SU-DHL-6 (cell line): Measurements from ENCODE around the gene ITGB2.

Experiments used
- EZH2phosphoT487 ChIP-seq: fragments of 200-600 bp; sonication (generic), shearing (Covaris generic); conservative IDR thresholded peaks from 2 replicates; pipeline ENCODE4 v1.6.1; 2018; ENCODE audit warnings: mild to moderate bottlenecking, antibody characterized with exemption, low read length, moderate library complexity, mixed read lengths
- TF ChIP-seq, protein P1 (sequence below): fragments of 200-600 bp; sonication (generic); IDR thresholded peaks from one replicate; pipeline ENCODE4 v1.5.1; 2017; ENCODE audit warnings: antibody characterized with exemption, mild to moderate bottlenecking, low read length, moderate library complexity; ENCODE audit not compliant: insufficient read depth, poor library complexity, severe bottlenecking

- TF ChIP-seq, protein P1, sequence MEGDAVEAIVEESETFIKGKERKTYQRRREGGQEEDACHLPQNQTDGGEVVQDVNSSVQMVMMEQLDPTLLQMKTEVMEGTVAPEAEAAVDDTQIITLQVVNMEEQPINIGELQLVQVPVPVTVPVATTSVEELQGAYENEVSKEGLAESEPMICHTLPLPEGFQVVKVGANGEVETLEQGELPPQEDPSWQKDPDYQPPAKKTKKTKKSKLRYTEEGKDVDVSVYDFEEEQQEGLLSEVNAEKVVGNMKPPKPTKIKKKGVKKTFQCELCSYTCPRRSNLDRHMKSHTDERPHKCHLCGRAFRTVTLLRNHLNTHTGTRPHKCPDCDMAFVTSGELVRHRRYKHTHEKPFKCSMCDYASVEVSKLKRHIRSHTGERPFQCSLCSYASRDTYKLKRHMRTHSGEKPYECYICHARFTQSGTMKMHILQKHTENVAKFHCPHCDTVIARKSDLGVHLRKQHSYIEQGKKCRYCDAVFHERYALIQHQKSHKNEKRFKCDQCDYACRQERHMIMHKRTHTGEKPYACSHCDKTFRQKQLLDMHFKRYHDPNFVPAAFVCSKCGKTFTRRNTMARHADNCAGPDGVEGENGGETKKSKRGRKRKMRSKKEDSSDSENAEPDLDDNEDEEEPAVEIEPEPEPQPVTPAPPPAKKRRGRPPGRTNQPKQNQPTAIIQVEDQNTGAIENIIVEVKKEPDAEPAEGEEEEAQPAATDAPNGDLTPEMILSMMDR: no peak
- TF ChIP-seq EZH2phosphoT487: no peak
Observed at GRCh38 chr21:44921928-44922327, 1.2 kb upstream of the ITGB2 start.
